GM19240 (cell line): ENCODE results near the gene CLDN24.

Experiments
- DNase-seq: peaks from one replicate; pipeline ENCODE4 v3.0.0; 2011; ENCODE audit warnings: low spot score; ENCODE audit not compliant: insufficient read length

Gene CLDN24

DNA sequence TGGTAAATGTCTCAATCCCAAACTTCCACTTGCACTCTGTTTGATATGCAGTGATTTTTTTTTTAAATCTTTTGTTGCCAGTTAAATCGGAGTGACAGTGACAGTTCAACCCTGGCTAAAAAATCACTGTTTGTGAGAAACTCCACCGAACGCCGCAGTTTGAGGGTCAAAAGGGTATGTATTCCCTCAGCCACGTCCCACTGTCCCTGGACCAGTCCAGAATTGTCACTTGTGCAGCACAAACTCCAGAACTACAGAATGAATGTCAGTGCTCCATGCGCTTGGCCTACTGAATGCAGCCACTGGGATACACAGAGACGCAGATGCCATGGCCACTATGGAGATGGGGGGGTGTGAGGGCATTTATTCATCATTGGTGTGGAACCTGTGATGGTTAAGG is 36.3 kb downstream of the CLDN24 start:
- no peak for DNase-seq

DNA sequence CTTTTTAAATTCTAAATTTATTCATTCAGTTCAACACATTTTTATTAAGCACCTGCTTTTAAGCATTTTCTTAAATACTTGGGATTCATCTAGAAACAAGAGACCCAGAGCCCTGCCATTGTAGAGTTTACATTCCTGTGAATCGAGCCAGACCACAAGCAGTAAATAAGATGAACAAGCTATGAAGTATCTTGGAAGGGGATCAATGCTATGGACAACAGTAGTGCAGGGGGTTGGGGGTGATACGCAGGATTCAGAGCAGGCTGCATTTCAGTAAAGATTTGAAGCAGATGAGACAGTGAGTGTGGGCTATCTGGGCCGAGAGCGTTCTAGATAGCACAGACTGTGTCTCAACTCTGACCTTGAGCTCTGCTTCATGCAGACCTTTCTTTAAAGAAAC is 37.3 kb downstream of the CLDN24 start:
- no peak for DNase-seq

DNA sequence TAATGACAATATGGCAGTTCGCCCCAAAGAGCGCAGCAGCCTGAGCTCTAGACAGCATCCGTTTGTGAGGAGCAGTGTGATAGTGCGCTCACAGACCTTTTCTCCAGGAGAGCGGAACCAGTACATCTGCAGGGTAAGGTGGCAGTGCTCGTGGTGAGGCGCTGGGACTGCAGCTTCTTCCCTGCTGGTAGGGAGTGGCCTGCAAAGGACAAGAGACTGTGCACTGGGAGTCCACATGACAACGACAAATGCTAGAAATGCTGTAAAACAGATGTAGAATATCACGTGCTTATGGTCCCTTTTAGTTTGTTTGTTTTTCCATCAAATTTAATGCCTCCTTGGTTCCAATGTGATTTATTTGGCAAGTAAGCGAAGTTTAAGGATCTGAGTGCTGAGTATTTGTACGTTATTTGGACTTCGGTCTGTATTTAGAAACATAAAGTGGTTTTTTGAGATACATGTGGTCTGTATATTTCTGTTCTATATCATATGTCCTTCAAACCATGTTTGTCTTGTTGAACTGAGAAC is 37.9 kb downstream of the CLDN24 start:
- DNase-seq = no peak

GRCh38 chr4:183276106-183276505 is 46.1 kb downstream of the CLDN24 start:
- no peak for DNase-seq

GRCh38 chr4:183272384-183272783 is 49.8 kb downstream of the CLDN24 start:
- no peak for DNase-seq
